Amniotic epithelial cell (primary cell): ENCODE data around the gene SMIM12.
A peak's percentile ranks its signal among the peaks of the same experiment; 100 is the strongest.

Experiments used
- DNase-seq: peaks from one replicate; pipeline ENCODE4 v3.0.0-alpha.2; 2010; ENCODE audit warnings: low read depth

Gene SMIM12

DNA sequence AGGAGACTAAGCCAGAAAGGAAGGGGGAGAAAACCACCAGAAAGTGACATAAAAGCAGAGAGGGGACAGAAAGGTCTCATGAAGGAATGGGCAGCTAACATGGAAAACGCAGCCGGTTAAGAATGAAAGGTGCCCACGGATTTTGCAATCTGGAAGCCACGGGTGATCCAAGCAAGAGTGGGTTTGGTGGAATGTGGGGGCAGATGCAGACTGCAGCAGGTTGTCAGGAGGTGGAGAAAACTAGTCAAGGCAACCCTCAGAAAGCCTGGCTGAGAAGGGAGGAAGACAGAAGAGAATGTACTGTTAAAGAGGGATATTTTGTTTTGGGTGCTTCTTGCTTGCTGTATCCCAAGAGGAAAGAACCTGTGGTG lies 12.6 kb upstream of the SMIM12 start:
- DNase-seq, result no peak

DNA sequence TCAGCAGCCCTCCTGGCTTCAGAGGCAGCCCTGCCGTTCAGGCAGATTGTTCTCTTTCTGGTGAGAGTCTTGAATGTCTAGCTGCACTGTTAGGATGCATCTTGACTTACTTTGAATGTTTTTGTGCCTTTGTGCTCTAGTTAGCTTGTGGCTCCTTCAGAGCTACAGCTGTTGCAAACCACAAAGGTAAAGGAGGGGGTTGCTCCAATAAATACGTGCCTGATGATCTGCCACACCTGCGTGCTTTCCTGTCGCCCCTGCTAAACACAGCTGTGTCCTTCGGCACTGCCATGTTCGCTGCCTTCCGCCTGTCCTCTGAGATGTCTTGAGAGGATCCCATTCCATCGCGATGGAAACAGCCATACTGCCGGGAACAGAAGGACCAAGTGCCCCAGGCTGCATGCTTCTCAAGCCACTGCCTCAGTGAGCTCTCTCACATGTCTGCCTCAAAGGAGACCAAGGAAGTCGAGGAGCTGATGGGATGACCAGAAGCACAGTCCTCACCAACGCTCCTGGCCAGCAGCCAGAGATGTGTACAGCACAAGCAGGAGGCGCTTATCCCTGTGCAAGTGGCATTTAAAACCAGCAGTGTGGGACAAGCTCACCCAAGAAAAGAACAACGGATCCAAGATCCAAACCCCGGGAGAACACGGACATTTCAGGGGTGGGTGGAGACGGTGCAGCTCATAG lies 12.0 kb upstream of the SMIM12 start:
- no peak for DNase-seq

DNA sequence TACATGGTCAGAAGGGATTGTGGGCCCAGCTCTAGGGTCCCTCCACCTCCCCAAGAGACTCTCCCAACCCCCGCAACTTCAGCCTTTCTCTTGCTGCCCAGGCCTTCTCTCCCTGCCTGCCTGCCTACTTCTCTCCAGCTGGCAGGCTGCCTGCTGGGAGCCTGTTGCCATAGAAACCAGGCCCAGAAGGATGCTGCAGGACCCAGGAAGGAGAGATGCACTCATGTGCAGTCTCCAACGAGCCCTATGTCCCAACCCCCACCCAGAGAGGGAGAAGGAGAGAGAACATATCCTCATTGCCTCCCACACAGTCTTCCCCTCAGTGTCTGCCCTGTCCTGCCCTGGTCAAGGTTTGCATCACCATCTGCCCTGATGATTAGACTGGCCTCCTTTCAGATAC lies 10.8 kb upstream of the SMIM12 start:
- peak; percentile 9 for DNase-seq

DNA sequence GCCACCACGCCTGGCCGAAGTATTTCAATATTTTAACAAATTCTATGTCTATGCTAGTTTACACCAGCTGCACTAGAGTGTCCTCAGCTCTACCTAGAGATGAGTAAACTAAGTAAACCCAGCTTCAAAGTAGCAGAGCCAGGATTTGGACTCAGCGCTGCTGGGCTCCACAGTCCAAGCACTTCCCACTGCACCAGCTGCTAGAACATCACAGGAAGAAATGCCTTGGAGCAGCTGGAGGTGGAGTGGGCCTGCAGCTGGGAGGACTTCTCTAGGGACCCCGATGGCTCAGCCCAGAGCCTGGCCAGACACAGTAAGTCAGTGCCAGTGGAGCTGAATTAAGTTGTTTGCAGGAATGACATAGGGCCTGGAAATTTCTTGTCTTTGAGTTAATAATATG lies 10.2 kb upstream of the SMIM12 start:
- no peak for DNase-seq

DNA sequence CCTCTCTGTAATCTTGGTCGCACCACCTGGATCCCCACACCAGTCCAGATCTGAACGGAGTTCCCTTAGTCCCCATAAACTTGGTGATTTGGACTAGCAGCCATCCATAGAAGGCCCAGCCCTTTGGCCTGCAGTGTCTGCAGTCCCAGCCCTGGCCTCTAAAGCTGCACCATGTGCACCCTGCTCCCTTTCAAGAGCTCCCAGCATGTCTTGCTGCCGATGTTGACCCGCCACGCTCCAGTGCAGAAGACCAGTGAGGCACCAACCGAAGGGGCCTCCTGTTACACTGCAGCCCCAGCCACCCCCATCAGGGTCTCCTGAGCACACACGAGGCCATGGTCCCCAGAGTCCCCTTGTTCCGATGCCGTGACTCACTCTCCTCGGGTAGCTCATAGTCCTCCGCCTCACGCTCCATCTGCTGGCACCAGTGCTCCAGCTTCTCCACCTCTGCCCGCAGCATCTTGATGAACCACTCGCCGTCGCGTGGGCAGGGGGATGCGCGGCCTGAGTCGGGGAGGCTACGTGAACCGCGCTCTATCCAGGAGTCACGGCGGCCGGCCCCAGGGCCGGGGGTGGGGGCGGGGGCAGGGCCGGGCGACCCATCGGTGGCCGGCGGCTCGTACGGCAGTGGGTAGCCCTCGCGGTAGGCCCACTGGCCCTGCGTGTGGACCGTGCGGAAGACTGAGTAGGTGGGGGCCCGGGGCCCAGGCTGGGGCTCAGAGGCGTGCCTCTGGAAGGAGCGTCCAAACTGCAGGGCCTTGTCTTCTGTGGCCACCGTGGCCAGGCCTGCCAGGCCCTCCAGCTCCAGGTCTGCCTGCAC lies 8.9 kb upstream of the SMIM12 start:
- no peak for DNase-seq

DNA sequence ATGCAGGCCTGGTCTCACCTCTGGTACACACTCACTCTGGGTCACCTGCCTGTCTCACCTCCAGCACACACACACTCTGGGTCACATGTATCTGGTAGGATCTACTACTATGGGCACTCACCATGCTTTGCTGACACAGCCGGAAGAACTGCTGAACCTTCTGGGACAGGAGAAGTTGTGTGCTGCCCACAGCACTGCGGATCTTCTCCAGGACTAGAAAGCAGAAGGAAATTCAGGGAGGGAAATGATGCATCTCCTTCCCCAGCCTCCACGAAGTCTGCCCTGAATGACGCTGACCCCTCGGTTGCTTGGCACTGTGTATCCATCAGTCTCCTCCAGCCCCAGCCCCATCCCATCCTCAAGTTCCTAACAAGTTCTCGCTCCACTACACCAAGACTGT lies 7.9 kb upstream of the SMIM12 start:
- no peak for DNase-seq

DNA sequence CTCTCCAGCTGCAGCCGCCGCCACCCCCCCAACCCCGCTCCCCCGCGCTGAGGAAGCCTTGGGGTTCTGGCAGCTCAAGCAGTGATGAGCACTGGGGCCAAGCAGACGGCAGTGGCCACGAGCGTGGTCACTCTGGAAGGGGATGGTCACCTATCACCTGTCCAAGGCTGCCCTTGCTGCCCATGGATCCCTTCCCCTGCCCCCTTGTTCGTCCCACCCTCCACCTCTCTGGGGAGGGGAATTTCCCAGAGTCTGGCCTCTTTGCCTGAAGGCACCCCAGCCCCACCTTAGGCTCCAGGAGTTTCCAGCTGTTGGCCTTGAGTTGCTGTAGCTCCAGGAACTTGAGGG lies 7.2 kb upstream of the SMIM12 start:
- DNase-seq, result no peak

DNA sequence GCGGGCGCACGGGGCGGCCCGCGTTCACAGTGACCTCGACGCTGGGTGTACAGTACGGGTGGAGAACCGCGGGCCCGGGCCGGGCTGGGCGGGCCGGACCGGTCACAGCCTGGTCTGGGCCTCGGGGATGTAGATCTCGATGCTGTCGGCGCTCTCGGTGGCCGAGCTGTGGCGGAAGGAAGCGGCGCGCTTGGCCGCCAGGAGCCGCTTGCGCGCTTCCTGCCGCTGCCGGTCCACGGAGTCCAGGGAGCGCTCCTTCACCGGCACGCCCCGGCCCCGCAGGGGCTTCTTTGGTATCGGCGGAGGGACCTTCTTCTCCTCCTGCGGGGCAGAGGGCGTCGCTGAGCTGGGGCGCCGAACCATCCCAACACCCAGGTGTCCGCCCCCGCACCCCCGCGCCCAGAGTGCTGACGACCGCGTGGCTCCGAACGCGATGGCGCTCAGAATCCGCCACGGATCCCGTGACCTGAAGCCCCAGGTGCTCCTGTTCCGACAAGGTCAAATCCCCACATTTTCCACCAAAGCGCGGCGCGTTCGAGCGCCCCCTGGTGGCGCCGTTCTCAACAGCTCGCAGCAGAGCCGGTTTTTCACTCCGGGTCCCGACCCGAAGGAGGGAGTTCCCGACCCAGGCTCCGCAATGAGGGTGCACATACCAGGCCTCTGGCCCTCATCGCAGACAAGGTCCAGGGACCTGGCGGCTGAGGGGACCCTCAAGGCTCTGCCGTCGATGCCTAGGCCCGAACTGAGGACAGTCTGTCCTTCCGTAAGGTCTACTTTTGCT lies 6.6 kb upstream of the SMIM12 start:
- peak; percentile 63 for DNase-seq

DNA sequence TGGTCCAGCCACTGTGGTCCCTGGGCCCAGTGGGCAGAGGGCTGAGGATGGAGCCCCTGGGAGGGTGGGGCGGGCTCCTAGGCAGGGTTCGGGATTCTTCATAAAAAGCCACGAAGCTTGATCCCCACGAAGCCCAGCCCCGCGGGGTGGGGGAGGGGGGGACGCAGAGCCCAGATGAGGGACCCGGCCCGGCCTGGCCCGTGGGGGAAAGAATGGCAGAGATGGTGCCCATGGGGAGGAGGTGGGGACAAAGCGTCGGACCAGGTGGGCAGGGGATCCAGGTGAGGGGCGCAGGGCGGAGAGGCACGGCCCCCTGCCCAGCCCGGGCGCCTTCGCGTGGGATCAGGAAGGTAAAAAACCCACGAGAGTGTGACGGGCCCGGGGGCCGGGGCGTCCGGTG lies 6.0 kb upstream of the SMIM12 start:
- DNase-seq, result no peak

DNA sequence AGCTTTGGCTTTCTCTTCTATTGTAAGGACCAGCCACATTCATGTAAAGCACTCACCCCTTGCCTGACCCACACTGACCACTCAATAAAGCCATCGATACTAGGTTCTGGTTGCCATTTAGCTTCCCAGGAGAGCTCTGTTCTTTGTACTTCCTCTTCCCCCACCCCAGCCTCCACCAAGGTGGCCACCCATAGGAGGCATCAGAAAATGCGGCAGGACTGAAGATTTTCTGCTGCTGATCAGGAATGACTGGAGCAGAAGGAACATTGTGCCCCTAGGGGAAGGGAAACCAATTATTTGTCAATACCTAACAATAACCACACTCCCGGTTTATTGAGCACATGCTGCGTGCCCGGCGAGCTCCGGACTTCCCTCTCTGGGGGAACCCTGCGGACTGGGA lies 5.2 kb upstream of the SMIM12 start:
- no peak for DNase-seq

DNA sequence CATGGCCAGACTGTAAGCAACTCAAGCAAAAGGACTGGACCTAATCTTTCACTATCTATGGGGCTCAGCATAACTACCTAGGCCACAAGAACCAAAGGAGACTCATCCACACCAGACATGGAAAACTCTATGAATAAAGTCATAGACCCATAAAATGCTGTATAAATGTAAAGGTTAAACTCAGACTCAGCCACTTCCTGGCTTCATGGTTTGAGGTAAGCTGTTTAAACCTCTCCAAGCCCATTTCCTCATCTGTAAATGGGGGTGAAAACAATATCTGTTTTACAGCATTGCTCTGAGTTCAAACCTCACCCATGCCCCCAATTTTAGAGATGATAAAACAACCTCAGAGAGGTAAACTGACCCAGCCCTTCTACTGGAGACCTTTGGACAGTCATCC lies 4.0 kb upstream of the SMIM12 start:
- DNase-seq, result no peak

DNA sequence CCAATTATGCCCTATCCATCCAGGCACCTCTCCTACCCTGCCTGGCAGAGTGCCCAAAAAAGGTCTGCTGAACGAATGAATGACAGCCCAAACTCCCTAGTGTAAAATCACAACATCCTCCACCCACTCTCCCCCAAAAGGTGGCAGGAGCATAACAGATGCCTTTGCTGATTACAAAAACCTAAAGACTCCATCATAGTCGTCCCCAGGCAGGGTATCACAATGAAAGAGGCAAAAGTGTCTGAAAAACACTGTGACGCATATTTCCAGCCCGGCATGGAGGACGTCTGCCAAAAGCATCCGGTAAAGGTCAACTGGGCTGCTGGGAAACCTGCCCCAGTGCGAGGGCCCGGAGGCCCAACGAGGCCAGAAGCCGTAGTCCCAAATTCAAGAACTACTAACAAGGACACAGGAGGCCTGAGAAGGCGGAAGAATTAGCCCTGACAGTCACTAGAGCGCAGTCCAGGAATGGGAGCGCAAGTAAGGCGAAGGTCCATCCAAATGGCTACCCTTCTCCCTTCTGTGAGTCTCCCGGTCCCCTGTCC lies 576 bp downstream of the SMIM12 start:
- peak; percentile 19 for DNase-seq

DNA sequence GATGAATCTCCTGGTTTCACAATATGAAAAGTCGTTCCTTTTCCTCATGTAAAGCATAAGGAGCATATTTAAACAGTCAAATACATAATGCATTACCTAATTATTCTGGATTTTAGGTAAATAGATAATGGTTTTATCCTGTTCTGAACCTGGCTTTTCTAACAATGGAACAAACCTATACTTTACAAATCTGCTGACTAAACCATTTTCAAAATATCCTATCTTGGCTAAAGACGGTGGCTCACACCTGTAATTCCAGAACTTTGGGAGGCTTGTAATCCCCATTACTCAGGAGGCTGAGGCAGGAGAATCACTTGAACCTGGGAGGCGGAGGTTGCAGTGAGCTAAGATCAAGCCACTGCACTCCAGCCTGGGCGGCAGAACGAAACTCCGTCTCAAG lies 2.9 kb downstream of the SMIM12 start:
- no peak for DNase-seq

DNA sequence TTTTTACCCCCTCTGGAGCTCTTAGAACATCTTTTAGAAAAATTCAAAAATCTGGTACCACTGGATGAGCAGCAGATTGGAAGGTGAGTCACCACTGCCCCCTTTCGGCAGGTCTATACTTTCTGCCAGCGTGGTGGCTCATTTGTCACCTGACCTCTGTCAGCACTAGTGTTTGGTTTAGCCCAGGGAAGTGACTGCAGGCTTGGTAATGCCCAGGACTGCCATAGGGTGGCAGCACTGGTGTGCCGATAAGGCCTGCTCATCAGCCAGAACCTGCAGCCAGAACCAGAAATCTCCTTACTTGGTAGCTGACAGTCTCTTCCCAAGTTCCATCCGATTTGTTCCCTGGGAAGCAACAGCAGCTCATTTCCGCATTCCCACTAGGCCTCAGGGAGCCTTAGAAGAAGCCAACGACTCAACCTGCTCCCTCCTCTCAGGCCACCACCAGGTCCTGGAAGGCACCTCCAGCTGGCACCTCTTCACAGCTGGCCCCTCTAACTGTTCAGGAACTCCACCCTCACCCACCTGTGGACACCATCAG lies 6.8 kb downstream of the SMIM12 start:
- peak; percentile 95 for DNase-seq

DNA sequence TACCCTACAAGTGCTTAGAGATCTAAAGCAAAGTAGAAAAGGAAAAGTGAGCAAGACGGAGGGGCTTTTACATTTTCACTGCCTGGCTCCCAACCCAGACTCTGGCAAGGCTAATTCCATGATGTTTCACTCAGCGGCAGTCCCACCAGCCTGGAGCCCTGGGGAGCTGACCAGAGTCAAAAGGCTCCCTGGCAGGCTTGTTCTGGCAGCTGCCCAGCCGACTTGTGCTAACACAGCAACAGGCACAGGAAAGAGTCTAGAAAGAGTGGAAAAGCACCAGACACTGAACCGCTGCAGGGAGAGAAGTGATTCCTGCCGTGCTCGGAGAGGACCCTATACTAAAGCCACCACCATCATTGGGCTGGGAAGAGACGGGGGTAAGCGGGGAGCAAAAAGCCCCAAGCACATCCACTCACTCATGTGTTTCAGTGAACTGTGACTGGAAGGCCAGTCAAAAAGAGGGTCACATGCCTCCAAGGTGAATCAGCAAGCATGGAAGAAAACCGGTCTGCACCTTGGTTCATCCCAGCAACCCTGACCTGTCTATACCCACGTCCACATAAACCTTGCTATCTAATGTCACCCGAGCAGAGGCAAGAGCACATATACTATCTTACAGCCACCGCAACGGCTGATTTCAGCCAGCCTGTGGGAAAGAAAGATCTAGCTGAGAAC lies 8.0 kb downstream of the SMIM12 start:
- DNase-seq, result no peak

DNA sequence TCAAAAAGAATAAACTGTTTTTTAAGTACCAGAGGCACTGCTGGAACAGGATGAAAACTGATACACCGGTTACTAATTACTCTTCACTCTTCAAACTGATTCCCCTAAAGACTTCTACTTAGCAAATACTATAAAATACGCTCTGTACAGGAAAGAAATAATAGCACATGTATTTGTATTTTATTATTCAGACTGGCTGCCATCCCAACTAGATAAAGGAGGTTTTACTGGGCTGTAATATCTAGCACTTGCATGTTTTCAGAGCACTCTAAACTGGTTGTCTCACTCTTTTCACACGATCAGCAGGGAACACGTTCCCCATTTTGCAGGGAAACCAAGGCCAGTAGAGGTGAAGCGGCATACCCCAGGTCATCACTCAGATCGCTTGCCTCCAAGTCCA lies 9.2 kb downstream of the SMIM12 start:
- DNase-seq, result no peak

DNA sequence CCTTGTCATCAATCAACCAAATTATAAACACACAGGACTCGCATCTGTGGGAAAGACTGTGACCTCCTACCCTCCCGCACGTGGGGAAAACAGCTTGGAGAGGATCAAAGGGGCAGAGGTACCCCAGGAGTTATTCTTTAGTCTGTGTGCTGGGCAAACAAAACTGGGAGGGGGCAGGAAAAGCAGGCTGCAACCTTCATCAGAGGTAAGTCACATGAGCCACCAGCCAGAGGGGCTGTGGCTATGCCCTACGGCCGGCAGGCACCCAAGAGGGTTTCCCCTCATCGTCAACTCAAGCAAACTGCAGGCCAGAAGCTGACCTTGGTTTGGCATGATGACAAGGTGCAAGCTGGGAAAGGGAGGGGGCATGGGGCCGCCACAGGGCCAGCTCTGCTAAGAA lies 12.5 kb downstream of the SMIM12 start:
- DNase-seq, result no peak

DNA sequence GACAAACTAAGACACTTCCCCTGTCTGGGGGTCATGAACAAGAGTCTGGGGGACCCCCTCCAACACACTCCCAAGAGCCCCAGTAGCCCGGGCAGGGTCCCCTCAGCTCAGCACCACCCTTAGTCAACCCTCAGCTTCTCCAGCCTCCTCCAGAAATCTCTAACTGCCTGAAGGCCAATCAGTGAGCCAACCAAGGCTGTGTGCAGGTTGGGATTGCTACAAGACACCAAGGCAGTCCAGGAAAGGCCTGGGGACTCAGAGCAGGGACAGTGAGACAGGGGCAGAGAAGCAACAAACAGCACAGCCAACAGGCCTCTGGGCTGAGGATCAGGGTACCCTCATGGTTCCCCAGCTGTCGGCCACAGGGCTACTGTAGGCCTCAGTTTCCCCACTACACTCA lies 13.3 kb downstream of the SMIM12 start:
- DNase-seq, result no peak

DNA sequence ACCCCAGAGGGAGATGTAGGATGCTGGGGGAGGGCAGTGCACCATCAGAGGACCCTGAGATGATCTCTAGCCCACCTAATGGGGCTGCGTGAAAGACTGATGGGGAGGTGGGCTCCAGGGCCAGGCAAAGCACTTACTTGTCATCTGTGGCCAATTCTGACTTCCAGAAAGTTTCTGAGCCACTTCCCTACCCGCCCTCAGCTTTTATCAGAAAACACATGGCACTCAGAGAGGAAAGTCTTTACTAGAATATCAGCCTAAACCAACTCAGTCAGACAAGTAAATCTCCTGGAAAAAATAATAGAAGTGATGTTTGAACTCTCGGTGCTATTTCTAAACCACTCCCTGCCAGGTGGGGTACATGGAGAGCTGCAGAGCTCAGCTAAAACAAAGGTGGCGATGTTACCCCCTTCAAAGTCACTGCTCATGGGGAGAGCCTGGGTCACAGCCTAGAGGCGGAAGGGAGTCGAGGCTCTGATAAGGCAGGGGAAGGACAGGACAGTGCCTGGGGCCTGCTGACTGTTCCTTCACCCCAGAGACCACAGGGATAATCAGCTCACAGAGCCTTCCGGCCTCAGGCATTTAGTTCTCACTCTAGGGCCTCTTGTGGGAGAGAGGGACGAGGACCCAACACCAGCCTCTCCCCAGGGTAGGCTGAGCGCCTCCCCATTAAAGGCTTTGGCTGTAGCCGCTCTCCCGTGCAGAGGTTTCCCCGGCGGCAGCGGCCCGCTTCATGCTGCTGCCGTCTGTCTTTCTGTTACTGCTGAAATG lies 14.2 kb downstream of the SMIM12 start:
- no peak for DNase-seq

DNA sequence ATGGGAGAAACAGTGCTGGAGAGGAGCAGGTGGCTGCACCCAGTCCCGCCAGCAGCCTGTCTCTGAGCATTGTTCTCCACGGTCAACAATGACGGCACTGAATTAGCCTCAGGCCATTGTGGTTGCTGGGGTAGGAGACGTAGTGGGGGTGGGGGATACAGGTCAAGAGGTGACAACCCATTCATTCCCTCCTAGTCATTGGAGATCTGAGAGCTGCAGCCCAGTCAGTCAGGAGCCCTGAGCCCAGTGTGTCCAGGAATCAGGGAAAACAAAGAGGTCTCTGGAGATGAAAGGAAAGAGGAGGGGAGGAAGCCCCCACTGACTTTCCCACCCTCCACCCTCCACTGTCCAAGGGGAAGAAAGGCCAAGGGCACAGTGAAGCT lies 15.3 kb downstream of the SMIM12 start:
- DNase-seq, result no peak
